G401.6 (cell line): Measurements from ENCODE around the gene ANKRD40.
"Not testable (repeated sequence)": the region's sequence is repeated elsewhere in the genome, so short reads cannot be mapped to it uniquely, and the experiment has no call there.

ENCODE experiments used
- FAIRE-seq: peaks from 2 replicates; lab custom pipeline; 2012; peaks lifted over from hg19 to GRCh38; lab: Jason Lieb, UNC

The ANKRD40 gene

DNA sequence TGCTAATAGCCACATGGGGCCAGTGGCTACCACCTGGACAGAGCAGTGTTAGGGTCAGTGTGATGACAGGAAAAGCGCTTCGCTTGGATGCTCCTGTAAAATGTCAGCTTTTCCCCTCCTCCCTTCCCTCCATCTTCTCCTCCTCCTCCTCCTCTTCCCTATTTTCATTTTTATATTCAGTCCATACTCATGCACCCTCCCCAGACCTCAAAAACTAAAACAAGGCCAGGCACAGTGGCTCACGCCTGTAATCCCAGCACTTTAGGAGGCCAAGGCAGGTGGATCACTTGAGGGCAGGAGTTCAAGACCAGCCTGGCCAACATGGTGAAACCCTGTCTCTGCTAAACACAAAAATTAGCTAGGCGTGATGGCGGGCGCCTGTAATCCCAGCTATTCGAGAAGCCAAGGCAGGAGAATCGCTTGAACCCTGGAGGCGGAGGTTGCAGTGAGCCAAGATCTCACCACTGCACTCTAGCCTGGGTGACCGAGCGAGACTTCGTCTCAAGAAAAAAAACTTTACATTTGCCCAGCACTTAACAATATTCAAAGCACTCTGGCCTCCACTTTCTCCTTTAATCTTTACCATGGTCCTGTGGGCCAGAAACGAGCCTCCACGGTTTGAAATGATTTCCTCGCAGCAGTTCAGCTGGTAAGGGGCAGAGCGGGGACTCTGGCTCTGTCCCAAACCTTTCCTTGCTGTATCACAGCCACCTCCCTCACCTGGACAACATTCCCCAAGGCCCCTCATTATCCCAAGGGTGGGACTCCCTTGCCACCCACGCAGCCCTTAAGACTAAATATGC lies 21.8 kb downstream of the ANKRD40 start:
- no peak for FAIRE-seq

DNA sequence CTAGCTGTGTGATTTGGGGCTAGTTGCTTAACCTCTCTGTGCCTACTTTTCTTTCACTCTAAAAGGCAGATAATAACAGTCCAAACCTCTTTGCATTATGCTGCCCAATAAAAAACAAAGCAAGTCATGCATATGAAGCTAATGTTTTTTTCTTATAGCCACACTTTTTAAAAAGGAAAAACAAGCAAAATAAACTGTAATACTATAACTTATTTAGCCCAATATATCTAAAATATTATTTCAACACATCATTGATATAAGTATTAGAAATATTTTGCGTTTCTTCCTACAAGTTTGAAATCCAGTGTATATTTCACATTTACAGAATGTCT lies 22.4 kb downstream of the ANKRD40 start:
- no peak for FAIRE-seq

GRCh38 chr17:50684612-50685333 lies 22.9 kb downstream of the ANKRD40 start:
- FAIRE-seq = no peak

DNA sequence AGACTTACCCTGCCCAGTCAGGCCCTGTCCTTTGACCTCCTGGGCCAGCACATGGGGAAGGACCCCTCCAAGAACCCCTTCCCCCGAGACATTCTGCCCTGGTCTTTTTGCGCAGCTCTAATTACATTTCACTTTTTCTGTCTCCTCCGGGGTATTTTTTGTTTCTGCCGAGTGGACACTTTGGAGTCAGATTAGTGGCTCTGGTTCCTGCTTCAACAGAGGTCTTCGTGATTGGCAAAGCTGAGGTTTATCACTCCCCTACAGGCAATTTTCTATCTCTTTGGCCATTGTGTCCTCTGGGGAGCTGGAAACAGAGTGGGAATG lies 23.5 kb downstream of the ANKRD40 start:
- no peak for FAIRE-seq

- FAIRE-seq = no peak
These were observed 24.1 kb downstream of the ANKRD40 start for GRCh38 chr17:50683434-50684287.

- FAIRE-seq = no peak
These were observed 24.8 kb downstream of the ANKRD40 start for GRCh38 chr17:50682938-50683337.

DNA sequence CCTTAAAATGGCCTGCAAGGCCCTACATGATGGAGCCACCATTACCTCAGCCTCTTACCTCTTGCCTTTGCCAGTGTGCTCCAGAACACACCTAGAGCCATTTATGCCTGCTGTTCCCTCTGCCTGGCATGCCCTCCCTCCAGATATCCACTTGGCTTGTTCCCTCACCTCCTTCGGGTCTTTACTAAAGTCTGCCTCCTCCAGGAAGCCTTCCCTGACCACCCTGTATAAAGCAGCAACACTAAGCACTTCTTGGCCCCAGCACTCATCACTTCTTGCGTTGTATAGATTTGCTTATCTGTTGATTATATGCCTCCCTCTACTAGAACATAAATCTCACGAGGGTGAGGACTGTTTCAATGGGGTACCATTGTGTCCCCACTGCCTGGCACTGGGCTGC lies 25.3 kb downstream of the ANKRD40 start:
- no peak for FAIRE-seq

GRCh38 chr17:50681263-50682200 lies 26.2 kb downstream of the ANKRD40 start:
- no peak for FAIRE-seq

- FAIRE-seq = not testable (repeated sequence)
These were observed 27.0 kb downstream of the ANKRD40 start for GRCh38 chr17:50680543-50681262.

- FAIRE-seq = no peak
These were observed 27.6 kb downstream of the ANKRD40 start for GRCh38 chr17:50680126-50680525.

GRCh38 chr17:50679008-50679544 lies 28.6 kb downstream of the ANKRD40 start:
- FAIRE-seq = no peak

DNA sequence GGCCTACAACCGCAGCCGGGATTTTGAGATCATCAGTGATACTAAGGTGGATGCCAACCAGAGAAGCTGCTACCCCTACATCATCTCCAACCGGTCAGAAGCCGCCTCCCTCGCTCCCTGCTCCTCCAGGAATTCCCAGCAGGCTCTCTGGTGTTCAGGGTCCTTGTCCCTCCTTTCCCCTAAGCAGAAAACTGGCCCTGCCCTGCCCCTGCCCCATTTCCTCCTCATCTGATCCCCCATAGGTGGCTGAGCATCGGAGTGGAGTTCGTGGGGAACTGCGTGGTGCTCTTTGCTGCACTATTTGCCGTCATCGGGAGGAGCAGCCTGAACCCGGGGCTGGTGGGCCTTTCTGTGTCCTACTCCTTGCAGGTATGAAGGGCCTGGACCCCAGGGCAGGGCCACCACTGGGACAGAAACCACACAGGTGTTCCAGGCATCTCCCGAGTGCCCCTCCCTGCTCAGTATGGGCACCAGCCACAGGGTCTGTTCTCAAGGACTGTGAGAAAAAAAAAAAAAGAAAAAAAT lies 29.8 kb downstream of the ANKRD40 start:
- no peak for FAIRE-seq

GRCh38 chr17:50676065-50676975 lies 31.4 kb downstream of the ANKRD40 start:
- no peak for FAIRE-seq

DNA sequence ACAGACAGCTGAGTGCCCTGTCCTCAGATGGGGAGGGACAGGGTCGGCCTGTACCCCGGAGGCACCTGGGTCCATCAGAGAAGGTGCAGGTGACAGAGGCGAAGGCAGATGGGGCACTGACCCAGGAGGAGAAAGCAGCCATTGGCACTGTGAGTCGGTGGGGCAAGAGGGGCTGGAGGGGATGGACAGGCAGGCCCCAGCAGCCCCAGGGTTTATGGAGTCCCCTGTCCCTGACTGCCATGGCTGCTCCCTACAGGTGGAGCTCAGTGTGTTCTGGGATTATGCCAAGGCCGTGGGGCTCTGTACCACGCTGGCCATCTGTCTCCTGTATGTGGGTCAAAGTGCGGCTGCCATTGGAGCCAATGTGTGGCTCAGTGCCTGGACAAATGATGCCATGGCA lies 32.1 kb downstream of the ANKRD40 start:
- no peak for FAIRE-seq

- no peak for FAIRE-seq
These were observed 32.5 kb downstream of the ANKRD40 start for GRCh38 chr17:50675190-50675589.

GRCh38 chr17:50672831-50673551 lies 34.7 kb downstream of the ANKRD40 start:
- no peak for FAIRE-seq

GRCh38 chr17:50672071-50672470 lies 35.6 kb downstream of the ANKRD40 start:
- no peak for FAIRE-seq

DNA sequence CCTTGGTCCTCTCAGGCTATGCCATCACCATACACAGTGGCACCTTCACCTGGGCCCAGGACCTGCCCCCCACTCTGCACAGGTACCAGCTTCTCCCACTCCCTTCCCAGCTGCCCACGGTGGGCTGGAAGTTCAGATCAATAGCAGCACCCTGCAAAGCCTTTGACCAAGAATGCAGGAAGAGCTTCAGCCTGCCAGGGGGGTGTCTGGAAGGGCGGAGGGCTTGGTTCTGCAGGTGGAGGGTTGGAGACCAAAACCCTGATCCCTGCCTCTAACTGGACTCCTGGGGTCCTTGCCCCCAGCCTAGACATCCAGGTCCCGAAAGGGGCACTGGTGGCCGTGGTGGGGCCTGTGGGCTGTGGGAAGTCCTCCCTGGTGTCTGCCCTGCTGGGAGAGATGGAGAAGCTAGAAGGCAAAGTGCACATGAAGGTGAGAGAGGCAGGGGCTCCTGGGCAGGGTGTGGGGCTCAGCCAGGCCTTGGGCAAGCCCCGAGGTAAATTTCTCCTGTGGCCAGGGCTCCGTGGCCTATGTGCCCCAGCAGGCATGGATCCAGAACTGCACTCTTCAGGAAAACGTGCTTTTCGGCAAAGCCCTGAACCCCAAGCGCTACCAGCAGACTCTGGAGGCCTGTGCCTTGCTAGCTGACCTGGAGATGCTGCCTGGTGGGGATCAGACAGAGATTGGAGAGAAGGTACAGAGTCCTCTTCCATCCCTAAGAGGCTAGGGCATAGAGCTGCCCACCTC lies 38.7 kb downstream of the ANKRD40 start:
- FAIRE-seq = no peak
